ENCODE measurements around the gene USP3.

DNA sequence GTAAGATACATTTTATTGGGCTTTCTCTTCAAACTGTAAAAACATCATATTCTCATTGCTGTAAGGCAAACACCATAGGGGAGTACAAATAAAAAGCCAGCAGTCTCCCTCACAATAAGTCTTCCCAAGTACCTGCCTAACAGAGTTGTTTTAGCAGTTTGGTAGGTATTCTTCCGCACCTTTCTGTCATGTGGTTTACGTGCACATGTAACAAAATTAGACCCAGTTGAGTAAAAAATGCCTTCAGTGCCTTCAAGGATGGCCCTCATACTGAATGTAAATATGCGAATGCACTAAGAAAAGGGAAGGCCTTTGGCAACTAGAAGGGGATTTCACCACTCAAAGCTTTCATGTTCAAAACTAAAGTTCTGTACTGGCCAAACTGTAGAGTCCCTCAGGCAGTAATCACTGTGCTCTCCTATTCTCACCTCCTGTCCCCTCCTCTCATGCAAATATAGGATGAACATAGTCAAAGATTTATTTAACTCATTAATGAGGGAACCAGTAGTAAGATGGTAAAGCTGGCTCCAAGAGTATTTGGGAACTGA lies 26.4 kb downstream of the USP3 start:
- TF ChIP-seq, protein P1, sequence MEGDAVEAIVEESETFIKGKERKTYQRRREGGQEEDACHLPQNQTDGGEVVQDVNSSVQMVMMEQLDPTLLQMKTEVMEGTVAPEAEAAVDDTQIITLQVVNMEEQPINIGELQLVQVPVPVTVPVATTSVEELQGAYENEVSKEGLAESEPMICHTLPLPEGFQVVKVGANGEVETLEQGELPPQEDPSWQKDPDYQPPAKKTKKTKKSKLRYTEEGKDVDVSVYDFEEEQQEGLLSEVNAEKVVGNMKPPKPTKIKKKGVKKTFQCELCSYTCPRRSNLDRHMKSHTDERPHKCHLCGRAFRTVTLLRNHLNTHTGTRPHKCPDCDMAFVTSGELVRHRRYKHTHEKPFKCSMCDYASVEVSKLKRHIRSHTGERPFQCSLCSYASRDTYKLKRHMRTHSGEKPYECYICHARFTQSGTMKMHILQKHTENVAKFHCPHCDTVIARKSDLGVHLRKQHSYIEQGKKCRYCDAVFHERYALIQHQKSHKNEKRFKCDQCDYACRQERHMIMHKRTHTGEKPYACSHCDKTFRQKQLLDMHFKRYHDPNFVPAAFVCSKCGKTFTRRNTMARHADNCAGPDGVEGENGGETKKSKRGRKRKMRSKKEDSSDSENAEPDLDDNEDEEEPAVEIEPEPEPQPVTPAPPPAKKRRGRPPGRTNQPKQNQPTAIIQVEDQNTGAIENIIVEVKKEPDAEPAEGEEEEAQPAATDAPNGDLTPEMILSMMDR (IDR thresholded peaks at IDR 0.05), result no peak
- no peak for TF ChIP-seq POLR2AphosphoS5 (IDR thresholded peaks at IDR 0.05)
